Type B pancreatic cell (in vitro differentiated cells): Measurements from ENCODE around the gene PWP1. TPM values are rescaled to one million over a fixed set of nuclear protein-coding genes. Genes with fewer than 3 reads are reported as not detected.

Source experiments
- DNase-seq: peaks from one replicate; pipeline ENCODE4 v3.0.0; 2021; ENCODE audit warnings: mixed read lengths; ENCODE audit not compliant: unreplicated experiment; ENCODE audit errors: extremely low spot score
- H3K27ac Mint-ChIP-seq: 2 replicates; pipeline ENCODE4 v1.8.0; 2021; ENCODE audit warnings: mild to moderate bottlenecking, mixed read lengths
- H3K27me3 Mint-ChIP-seq: 2 replicates; pipeline ENCODE4 v1.8.0; 2021; ENCODE audit warnings: mixed read lengths
- H3K36me3 Mint-ChIP-seq: 2 replicates; pipeline ENCODE4 v1.8.0; 2021; ENCODE audit warnings: mixed read lengths
- H3K4me1 Mint-ChIP-seq: one replicate; pipeline ENCODE4 v1.8.0; 2021; ENCODE audit warnings: mixed read lengths; ENCODE audit not compliant: unreplicated experiment
- H3K4me3 Mint-ChIP-seq: 2 replicates; pipeline ENCODE4 v1.8.0; 2021; ENCODE audit warnings: mild to moderate bottlenecking, mixed read lengths
- H3K9me3 Mint-ChIP-seq: 2 replicates; pipeline ENCODE4 v1.8.0; 2021; ENCODE audit warnings: mixed read lengths
- total RNA-seq: library from RNA; stranded (reverse); gene quantifications from 2 replicates; pipeline ENCODE4 v1.2.1, GENCODE V29; 2021; ENCODE audit warnings: low replicate concordance
- TF ChIP-seq, protein P1 (sequence below): fragments of 200-600 bp; sonication (generic); conservative IDR thresholded peaks from 2 replicates; pipeline ENCODE4 v1.5.0; 2021; ENCODE audit warnings: antibody characterized with exemption, mild to moderate bottlenecking

Gene PWP1
- total RNA-seq, 1 donor from 2014 or later, result 33.5 TPM

DNA sequence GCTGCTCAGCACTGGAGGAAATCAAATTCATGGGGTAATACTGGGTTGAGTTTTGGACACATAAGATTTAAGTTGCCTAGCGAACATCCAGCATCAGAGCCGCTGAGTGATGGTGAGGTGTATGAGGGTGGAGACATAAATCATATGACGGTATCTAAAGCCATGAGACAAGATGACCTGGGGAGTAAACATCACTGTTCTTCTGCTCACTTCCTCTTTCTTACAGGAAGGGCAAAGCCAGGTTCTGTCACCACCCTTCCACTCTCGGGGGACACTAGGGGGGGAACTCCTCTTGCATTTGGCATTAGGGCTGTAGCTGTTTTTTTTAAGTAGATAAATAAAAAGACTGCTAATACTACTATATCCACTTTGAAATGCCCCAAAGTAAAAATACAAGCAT lies 51.3 kb downstream of the PWP1 start:
- TF ChIP-seq, protein P1, sequence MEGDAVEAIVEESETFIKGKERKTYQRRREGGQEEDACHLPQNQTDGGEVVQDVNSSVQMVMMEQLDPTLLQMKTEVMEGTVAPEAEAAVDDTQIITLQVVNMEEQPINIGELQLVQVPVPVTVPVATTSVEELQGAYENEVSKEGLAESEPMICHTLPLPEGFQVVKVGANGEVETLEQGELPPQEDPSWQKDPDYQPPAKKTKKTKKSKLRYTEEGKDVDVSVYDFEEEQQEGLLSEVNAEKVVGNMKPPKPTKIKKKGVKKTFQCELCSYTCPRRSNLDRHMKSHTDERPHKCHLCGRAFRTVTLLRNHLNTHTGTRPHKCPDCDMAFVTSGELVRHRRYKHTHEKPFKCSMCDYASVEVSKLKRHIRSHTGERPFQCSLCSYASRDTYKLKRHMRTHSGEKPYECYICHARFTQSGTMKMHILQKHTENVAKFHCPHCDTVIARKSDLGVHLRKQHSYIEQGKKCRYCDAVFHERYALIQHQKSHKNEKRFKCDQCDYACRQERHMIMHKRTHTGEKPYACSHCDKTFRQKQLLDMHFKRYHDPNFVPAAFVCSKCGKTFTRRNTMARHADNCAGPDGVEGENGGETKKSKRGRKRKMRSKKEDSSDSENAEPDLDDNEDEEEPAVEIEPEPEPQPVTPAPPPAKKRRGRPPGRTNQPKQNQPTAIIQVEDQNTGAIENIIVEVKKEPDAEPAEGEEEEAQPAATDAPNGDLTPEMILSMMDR, result no peak
- Mint-ChIP-seq H3K36me3 (peaks cover 40% of the 10 kb centered on the region), H3K9me3 (no peaks in the 10 kb centered on the region)

DNA sequence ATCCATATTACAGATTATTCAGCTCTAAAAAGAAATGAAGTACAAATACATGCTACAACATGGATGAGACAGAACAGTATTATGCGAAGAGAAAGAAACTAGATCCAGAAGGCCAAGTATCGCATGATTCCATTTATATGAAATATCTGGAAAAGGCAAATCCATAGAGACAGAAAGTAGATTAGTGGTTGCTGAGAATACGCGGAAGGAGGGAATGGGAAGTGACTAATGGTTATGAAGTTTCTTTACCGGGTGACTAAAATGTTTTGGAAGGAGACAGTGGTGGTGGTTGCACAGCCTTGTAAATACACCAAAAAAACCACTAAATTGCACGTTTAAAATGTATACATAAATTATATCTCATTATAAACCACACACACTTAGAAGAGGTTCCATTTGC lies 62.9 kb downstream of the PWP1 start:
- no peak for DNase-seq
- peaks cover 25% of the 10 kb centered on the region for H3K36me3 Mint-ChIP-seq
- TF ChIP-seq, protein P1, result no peak

More for the DNA sequence above, 51.3 kb downstream of the PWP1 start:
- no peak for DNase-seq
- Mint-ChIP-seq H3K27me3 (no peaks in the 10 kb centered on the region), H3K27ac (no peak overlapping the region), H3K4me1 (no peaks in the 10 kb centered on the region), H3K4me3 (no peak overlapping the region)

DNA sequence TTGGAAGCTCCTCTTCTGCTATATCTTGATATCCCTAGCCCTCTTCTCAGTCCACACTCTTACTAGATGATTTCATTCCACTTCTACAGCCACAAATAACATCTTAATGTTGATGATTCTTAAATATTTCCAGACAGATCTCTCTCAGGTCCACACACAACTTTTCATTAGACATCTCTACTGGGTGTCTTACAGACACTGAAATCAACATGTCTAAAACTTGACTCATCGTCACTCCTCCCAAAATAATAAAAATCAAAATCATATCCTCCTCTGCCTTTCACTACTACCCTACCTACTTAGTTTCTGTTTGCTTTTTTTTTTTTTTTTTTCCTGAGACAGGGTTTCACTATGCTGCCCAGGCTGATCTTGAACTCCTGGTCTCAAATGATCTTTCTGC lies 63.5 kb downstream of the PWP1 start:
- TF ChIP-seq, protein P1, result no peak
- H3K36me3 Mint-ChIP-seq, result peaks cover 29% of the 10 kb centered on the region
- H3K9me3 Mint-ChIP-seq, result no peaks in the 10 kb centered on the region
- no peak overlapping the region for H3K27ac Mint-ChIP-seq
- H3K4me1 Mint-ChIP-seq, result no peaks in the 10 kb centered on the region
- H3K4me3 Mint-ChIP-seq, result no peak overlapping the region
- no peaks in the 10 kb centered on the region for H3K27me3 Mint-ChIP-seq
- DNase-seq, result no peak

More for the DNA sequence above, 62.9 kb downstream of the PWP1 start:
- Mint-ChIP-seq H3K27ac (no peak overlapping the region), H3K27me3 (no peaks in the 10 kb centered on the region), H3K9me3 (no peaks in the 10 kb centered on the region), H3K4me3 (no peak overlapping the region), H3K4me1 (no peaks in the 10 kb centered on the region)

DNA sequence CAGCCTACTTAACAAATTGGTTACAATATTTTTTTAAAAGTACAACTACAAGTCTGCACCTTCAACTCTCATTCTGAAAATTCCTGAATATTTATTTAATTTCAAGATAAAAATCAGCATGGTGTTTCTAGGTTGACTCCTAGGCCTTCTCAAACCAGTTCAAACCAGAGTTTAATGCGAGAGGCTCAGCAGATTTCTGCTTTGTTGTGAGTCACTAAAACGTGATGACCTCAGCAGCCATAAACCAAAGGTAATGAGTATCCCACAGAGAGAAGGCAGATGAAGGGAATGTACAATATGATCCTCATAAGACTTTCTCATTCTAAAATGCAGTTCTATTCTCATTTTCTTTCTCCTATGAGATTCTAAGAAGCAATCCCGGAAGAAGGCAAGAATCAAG lies 73.8 kb downstream of the PWP1 start:
- Mint-ChIP-seq H3K4me1 (peaks cover 14% of the 10 kb centered on the region), H3K36me3 (peaks cover 5% of the 10 kb centered on the region), H3K27ac (peak overlapping the region; percentile 94)

DNA sequence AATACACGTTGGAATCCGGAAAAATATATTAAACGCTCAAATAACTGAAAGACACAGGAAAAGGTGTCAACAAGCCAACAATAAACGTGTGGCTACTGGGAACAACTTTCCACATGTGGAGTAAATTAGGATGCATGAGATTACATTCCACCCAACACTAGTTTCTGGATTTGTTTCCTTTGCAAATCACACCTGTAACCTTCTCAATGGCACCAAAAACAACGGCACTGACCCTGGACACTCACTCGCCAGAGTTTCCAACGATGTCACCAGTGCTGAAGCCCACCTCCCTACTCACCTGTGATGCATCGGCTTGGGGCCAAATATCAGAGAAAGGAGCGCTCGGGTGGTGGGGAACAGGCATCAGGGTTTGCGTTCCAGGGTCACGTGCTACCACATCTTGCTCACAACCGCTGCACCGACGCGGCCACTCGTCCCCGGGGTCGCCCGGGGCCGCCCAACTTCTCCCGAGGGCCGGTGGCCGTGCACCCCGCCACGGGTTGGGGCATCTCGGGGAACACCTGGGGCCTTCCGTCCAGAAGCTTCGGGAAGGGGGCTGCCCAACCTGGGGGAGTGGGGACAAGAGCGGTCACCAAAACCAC lies 74.7 kb downstream of the PWP1 start:
- H3K27ac Mint-ChIP-seq, result peak overlapping the region; percentile 94
- no peaks in the 10 kb centered on the region for H3K27me3 Mint-ChIP-seq
- H3K4me3 Mint-ChIP-seq, result peak overlapping the region; percentile 91
- TF ChIP-seq, protein P1, result no peak
- DNase-seq, result no peak
- peaks cover 14% of the 10 kb centered on the region for H3K4me1 Mint-ChIP-seq
- peaks cover 5% of the 10 kb centered on the region for H3K36me3 Mint-ChIP-seq
- H3K9me3 Mint-ChIP-seq, result no peaks in the 10 kb centered on the region

More for the DNA sequence above, 73.8 kb downstream of the PWP1 start:
- Mint-ChIP-seq H3K9me3 (no peaks in the 10 kb centered on the region), H3K27me3 (no peaks in the 10 kb centered on the region), H3K4me3 (peak overlapping the region; percentile 91)
- DNase-seq, result no peak
- TF ChIP-seq, protein P1, result no peak
